Liver (tissue), 3 donors: ENCODE results near the gene STARD9.

Source experiments
- RAD21 ChIP-seq, 2 donors: IDR thresholded peaks; 2 replicates each; pipeline ENCODE4 v1.6.1; 2016; ENCODE audit warnings: antibody characterized with exemption in 2 of 2, mild to moderate bottlenecking in 2 of 2
- YY1 ChIP-seq: IDR thresholded peaks from 2 replicates; pipeline ENCODE4 v1.6.1; 2016; ENCODE audit warnings: antibody characterized with exemption, mild to moderate bottlenecking
- TF ChIP-seq, protein P1 (sequence below): fragments of 150-350 bp; IDR thresholded peaks from 2 replicates; pipeline ENCODE4 v1.5.1; 2017; ENCODE audit warnings: improper control_type of control experiment, low read depth, low read length; ENCODE audit not compliant: missing input control
- TF ChIP-seq, protein P2 (sequence below): IDR thresholded peaks from 2 replicates; pipeline ENCODE4 v1.6.1; 2016; ENCODE audit warnings: antibody characterized with exemption
- TF ChIP-seq, protein P3 (sequence below): IDR thresholded peaks from 2 replicates; pipeline ENCODE4 v1.6.1; 2016; ENCODE audit warnings: antibody characterized with exemption
- donor health status: healthy.
- donor health status: healthy.

DNA sequence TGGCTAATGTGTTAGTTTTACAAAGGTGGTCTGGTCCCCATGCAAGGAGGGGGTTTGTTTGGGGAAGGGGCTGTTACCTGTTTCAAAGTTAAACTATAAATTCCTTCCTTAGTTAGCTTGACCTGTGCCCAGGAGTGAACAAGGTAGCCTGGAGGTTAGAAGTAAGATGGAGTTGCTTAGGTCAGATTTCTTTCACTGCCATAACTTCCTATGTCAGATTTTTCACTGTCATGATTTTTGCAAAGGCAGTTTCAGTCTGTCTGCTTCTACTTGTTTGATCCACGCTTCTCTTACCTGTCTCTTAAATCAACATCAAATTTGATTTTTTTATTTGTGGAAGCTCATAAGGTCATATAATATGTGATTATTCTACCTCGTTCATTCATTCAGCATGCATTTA lies 28.6 kb downstream of the STARD9 start:
- TF ChIP-seq, protein P1, sequence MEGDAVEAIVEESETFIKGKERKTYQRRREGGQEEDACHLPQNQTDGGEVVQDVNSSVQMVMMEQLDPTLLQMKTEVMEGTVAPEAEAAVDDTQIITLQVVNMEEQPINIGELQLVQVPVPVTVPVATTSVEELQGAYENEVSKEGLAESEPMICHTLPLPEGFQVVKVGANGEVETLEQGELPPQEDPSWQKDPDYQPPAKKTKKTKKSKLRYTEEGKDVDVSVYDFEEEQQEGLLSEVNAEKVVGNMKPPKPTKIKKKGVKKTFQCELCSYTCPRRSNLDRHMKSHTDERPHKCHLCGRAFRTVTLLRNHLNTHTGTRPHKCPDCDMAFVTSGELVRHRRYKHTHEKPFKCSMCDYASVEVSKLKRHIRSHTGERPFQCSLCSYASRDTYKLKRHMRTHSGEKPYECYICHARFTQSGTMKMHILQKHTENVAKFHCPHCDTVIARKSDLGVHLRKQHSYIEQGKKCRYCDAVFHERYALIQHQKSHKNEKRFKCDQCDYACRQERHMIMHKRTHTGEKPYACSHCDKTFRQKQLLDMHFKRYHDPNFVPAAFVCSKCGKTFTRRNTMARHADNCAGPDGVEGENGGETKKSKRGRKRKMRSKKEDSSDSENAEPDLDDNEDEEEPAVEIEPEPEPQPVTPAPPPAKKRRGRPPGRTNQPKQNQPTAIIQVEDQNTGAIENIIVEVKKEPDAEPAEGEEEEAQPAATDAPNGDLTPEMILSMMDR, result no peak
- TF ChIP-seq RAD21 (IDR thresholded peaks at IDR 0.05), result no peak
- TF ChIP-seq, protein P2, sequence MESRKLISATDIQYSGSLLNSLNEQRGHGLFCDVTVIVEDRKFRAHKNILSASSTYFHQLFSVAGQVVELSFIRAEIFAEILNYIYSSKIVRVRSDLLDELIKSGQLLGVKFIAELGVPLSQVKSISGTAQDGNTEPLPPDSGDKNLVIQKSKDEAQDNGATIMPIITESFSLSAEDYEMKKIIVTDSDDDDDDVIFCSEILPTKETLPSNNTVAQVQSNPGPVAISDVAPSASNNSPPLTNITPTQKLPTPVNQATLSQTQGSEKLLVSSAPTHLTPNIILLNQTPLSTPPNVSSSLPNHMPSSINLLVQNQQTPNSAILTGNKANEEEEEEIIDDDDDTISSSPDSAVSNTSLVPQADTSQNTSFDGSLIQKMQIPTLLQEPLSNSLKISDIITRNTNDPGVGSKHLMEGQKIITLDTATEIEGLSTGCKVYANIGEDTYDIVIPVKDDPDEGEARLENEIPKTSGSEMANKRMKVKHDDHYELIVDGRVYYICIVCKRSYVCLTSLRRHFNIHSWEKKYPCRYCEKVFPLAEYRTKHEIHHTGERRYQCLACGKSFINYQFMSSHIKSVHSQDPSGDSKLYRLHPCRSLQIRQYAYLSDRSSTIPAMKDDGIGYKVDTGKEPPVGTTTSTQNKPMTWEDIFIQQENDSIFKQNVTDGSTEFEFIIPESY, result no peak
- TF ChIP-seq YY1, result no peak
- TF ChIP-seq, protein P3, sequence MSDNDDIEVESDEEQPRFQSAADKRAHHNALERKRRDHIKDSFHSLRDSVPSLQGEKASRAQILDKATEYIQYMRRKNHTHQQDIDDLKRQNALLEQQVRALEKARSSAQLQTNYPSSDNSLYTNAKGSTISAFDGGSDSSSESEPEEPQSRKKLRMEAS, result no peak
